Astrocyte (in vitro differentiated cells and primary cell): ENCODE results near the gene GRB2. TPM values are rescaled to one million over a fixed set of nuclear protein-coding genes. Genes with fewer than 3 reads are reported as not detected.

Experiments
- DNase-seq: peaks from one replicate; pipeline ENCODE4 v3.0.0-alpha.2; 2010; ENCODE audit warnings: low read depth
- FAIRE-seq: peaks from 2 replicates; lab custom pipeline; 2011; peaks lifted over from hg19 to GRCh38; lab: Jason Lieb, UNC
- H2AFZ ChIP-seq: 2 replicates; pipeline ENCODE4 v1.6.0; 2012; ENCODE audit warnings: low read depth, low read length, inconsistent platforms
- H3K27ac ChIP-seq: 2 replicates; pipeline ENCODE4 v1.5.1; 2011; ENCODE audit warnings: low read depth, low read length, inconsistent platforms
- H3K27me3 ChIP-seq: 2 replicates; pipeline ENCODE4 v1.6.0; 2011; ENCODE audit warnings: low read length, inconsistent platforms; ENCODE audit not compliant: insufficient read depth
- H3K36me3 ChIP-seq: 2 replicates; pipeline ENCODE4 v1.5.1; 2011; ENCODE audit warnings: low read length, inconsistent platforms; ENCODE audit not compliant: insufficient read depth
- H3K4me1 ChIP-seq: 2 replicates; pipeline ENCODE4 v1.5.1; 2011; ENCODE audit warnings: low read length, inconsistent platforms; ENCODE audit not compliant: insufficient read depth
- H3K4me2 ChIP-seq: 2 replicates; pipeline ENCODE4 v1.6.0; 2012; ENCODE audit warnings: low read length, inconsistent platforms
- H3K4me3 ChIP-seq: 2 replicates; pipeline ENCODE4 v1.5.1; 2011; ENCODE audit warnings: low read depth, mild to moderate bottlenecking, low read length, inconsistent platforms; ENCODE audit not compliant: insufficient read depth
- H3K79me2 ChIP-seq: 2 replicates; pipeline ENCODE4 v1.6.0; 2012; ENCODE audit warnings: mild to moderate bottlenecking, low read length, inconsistent platforms; ENCODE audit not compliant: insufficient read depth
- H3K9ac ChIP-seq: 2 replicates; pipeline ENCODE4 v1.6.0; 2012; ENCODE audit warnings: mild to moderate bottlenecking, low read length, inconsistent platforms
- H3K9me3 ChIP-seq: 2 replicates; pipeline ENCODE4 v1.5.1; 2012; ENCODE audit warnings: low read depth, mild to moderate bottlenecking, low read length, inconsistent platforms; ENCODE audit not compliant: insufficient read depth
- H4K20me1 ChIP-seq: 2 replicates; pipeline ENCODE4 v1.6.0; 2012; ENCODE audit warnings: low read length, inconsistent platforms; ENCODE audit not compliant: insufficient read depth
- H3K27ac Mint-ChIP-seq: one replicate; pipeline ENCODE4 v1.8.0; 2021; ENCODE audit warnings: mild to moderate bottlenecking, mixed read lengths; ENCODE audit not compliant: unreplicated experiment
- H3K27me3 Mint-ChIP-seq: one replicate; pipeline ENCODE4 v1.8.0; 2021; ENCODE audit warnings: low read depth, mixed read lengths; ENCODE audit not compliant: unreplicated experiment
- H3K36me3 Mint-ChIP-seq: one replicate; pipeline ENCODE4 v1.8.0; 2021; ENCODE audit warnings: low read depth, mixed read lengths; ENCODE audit not compliant: unreplicated experiment
- H3K4me1 Mint-ChIP-seq: one replicate; pipeline ENCODE4 v1.8.0; 2021; ENCODE audit warnings: low read depth, mixed read lengths; ENCODE audit not compliant: unreplicated experiment
- H3K4me3 Mint-ChIP-seq: one replicate; pipeline ENCODE4 v1.8.0; 2021; ENCODE audit warnings: mild to moderate bottlenecking, moderate library complexity, mixed read lengths; ENCODE audit not compliant: unreplicated experiment
- H3K9me3 Mint-ChIP-seq: one replicate; pipeline ENCODE4 v1.8.0; 2021; ENCODE audit warnings: mild to moderate bottlenecking, mixed read lengths; ENCODE audit not compliant: unreplicated experiment
- EZH2 ChIP-seq: IDR thresholded peaks from 2 replicates; pipeline ENCODE4 v1.6.1; 2012; ENCODE audit warnings: mild to moderate bottlenecking, low read length, inconsistent platforms; ENCODE audit not compliant: insufficient read depth
- total RNA-seq: library from RNA; stranded (reverse); gene quantifications from 2 replicates; pipeline ENCODE4 v1.2.1, GENCODE V29; 2021
- TF ChIP-seq, protein P1 (sequence below): IDR thresholded peaks from 2 replicates; pipeline ENCODE4 v1.5.1; 2011; ENCODE audit warnings: low read depth, mild to moderate bottlenecking, inconsistent platforms, low read length, moderate library complexity; ENCODE audit not compliant: insufficient read depth

GRB2 gene
- total RNA-seq, 1 donor from 2014 or later: 168 TPM

DNA sequence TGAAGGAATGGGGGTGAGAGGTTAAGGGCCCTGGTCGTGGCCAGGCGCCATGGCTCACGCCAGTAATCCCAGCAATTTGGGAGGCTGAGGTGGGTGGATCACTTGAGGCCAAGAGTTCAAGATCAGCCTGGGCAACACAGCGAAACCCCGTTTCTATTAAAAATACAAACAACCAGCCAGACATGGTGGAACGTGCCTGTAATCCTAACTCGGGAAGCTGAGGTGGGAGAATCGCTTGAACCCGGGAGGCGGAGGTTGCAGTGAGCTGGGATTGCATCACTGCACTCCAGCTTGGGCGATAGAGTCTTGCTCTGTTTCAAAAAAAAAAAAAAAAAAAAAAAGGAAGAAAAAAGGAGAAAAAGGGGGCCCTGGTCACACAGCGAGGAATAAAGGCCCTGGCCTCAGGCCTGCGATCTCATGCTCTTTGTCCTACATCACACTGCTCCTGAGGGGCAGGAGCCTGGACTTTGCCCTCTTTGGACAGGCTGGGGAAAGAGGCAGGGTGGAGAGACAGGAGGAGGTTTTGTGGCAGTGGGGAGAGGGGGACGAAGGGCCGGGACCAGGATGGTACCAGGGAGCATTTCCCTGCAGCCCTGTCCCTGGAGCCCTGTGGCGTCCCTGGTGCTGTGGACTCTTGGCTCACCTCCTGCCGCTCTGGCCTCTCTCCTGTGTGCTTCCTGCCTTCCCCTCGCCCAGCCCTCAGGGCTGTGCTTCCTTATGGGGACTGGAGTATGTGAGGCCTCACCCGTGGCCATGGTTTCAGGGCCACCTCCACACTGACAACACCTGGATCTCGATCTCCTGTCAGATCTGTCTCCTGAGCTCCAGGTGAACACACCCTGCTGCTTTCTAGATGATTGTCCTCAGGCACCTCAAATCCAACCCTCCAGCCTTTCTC lies 96.5 kb downstream of the GRB2 start:
- H4K20me1 ChIP-seq: no peaks in the 10 kb centered on the region
- FAIRE-seq (no peak), DNase-seq (no peak)
- no peak overlapping the region for H2AFZ ChIP-seq
- no peak overlapping the region for H3K9ac ChIP-seq
- peak overlapping the region; percentile 20 for H3K4me3 Mint-ChIP-seq
- no peak overlapping the region for H3K4me3 ChIP-seq
- H3K9me3 Mint-ChIP-seq: no peaks in the 10 kb centered on the region
- H3K27me3 ChIP-seq: no peaks in the 10 kb centered on the region
- no peak overlapping the region for H3K27ac ChIP-seq
- H3K36me3 Mint-ChIP-seq: peaks cover 9% of the 10 kb centered on the region
- no peak overlapping the region for H3K4me2 ChIP-seq
- no peaks in the 10 kb centered on the region for H3K79me2 ChIP-seq
- no peak overlapping the region for H3K27ac Mint-ChIP-seq
- H3K4me1 ChIP-seq: no peaks in the 10 kb centered on the region
- H3K4me1 Mint-ChIP-seq: peaks cover 12% of the 10 kb centered on the region
- H3K9me3 ChIP-seq: no peaks in the 10 kb centered on the region
- TF ChIP-seq, protein P1, sequence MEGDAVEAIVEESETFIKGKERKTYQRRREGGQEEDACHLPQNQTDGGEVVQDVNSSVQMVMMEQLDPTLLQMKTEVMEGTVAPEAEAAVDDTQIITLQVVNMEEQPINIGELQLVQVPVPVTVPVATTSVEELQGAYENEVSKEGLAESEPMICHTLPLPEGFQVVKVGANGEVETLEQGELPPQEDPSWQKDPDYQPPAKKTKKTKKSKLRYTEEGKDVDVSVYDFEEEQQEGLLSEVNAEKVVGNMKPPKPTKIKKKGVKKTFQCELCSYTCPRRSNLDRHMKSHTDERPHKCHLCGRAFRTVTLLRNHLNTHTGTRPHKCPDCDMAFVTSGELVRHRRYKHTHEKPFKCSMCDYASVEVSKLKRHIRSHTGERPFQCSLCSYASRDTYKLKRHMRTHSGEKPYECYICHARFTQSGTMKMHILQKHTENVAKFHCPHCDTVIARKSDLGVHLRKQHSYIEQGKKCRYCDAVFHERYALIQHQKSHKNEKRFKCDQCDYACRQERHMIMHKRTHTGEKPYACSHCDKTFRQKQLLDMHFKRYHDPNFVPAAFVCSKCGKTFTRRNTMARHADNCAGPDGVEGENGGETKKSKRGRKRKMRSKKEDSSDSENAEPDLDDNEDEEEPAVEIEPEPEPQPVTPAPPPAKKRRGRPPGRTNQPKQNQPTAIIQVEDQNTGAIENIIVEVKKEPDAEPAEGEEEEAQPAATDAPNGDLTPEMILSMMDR: no peak
- no peak for TF ChIP-seq EZH2
- H3K27me3 Mint-ChIP-seq: no peaks in the 10 kb centered on the region
- no peaks in the 10 kb centered on the region for H3K36me3 ChIP-seq

DNA sequence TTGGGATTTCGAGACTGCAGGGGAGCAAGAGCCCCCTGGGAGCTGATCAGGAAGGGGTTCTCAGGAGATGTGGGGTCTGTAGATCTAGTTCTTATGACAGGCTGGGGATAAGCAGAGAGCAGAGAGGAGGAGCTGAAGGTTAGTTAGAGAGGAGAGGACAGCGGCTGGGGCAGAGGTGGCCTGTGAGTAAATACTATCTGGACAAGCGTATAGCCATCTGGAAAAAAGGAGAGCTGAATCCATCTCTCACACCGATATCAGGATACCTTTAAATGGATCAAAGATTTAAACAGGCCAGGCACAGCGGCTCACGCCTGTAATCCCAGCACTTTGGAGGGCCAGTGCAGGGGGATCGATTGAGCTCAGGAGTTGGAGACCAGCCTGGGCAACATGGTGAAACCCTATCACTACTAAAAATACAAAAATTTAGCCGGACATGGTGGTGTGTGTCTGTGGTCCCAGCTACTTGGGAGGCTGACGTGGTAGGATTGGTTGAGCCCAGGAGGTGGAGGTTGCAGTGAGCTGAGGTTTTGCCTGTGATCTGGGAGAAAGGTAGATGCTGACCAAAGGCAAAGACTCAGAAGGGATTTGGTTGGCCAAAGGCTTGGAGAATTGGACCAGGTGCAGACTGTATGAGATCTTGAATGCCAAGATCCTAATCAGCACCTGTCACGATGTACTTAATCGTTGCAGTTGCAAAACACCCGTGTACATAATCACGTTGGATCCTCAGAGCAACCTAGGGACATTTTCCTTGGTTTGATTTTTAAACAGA lies 97.3 kb downstream of the GRB2 start:
- H2AFZ ChIP-seq: no peak overlapping the region
- no peaks in the 10 kb centered on the region for H3K4me1 ChIP-seq
- Mint-ChIP-seq H3K4me3 (peak overlapping the region; percentile 20), H3K9me3 (no peaks in the 10 kb centered on the region), H3K36me3 (peaks cover 7% of the 10 kb centered on the region), H3K27me3 (no peaks in the 10 kb centered on the region), H3K4me1 (peaks cover 7% of the 10 kb centered on the region), H3K27ac (peak overlapping the region; percentile 72)
- no peak overlapping the region for H3K27ac ChIP-seq
- H3K4me3 ChIP-seq: no peak overlapping the region
- DNase-seq: no peak
- no peaks in the 10 kb centered on the region for H3K79me2 ChIP-seq
- H4K20me1 ChIP-seq: no peaks in the 10 kb centered on the region
- no peak for FAIRE-seq
- H3K9ac ChIP-seq: no peak overlapping the region
- no peaks in the 10 kb centered on the region for H3K9me3 ChIP-seq
- no peak for TF ChIP-seq EZH2
- TF ChIP-seq, protein P1: no peak
- H3K4me2 ChIP-seq: no peak overlapping the region
- no peaks in the 10 kb centered on the region for H3K27me3 ChIP-seq
- H3K36me3 ChIP-seq: no peaks in the 10 kb centered on the region
